Measurements from ENCODE around the gene OR5AR1.
"Not testable (repeated sequence)": the region's sequence is repeated elsewhere in the genome, so short reads cannot be mapped to it uniquely, and the experiment has no call there.

Gene OR5AR1

DNA sequence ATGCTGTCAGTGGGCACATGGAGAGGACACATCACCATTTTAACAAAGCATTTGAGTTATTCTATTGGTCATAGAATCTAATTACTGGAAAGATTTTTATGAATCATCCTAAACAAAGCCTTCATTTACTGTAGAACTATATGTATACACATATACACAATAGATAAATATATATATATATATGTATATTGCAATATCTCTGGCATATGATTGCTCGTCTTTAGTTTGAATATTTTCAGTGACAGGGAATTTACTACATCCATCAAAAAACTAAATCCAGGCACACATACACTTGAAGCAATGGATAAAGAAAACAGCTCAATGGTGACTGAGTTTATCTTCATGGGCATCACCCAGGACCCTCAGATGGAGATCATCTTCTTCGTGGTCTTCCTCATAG is at the start of gene OR5AR1:
Gene OR5AR1 (plus strand): TSS at position 301 of the 400 bp plus-strand sequence. CDS start 0 bp downstream, at position 301.
- DNase-seq = no peak

DNA sequence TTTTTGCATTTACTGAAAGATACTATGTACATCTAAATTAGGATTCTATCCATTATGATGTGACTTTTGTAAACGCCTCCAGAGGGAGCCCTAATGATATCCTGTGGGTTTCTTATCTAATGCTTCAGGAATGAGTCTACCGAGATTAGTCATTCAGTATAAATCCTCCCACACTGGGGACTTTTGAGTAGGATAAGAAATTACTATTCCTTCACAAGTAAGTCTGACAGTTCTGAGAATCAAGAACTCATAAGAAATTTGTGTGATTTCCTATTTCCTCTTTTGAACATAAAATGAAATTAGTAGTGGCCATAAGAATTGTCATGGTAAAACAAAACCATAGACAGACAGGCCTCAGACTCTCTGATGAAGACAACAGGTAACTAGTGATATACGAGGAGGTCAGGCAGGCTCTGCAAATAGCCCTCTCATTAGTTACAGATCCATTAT is 38.8 kb upstream of the OR5AR1 start:
- peak; percentile 34 for DNase-seq

DNA sequence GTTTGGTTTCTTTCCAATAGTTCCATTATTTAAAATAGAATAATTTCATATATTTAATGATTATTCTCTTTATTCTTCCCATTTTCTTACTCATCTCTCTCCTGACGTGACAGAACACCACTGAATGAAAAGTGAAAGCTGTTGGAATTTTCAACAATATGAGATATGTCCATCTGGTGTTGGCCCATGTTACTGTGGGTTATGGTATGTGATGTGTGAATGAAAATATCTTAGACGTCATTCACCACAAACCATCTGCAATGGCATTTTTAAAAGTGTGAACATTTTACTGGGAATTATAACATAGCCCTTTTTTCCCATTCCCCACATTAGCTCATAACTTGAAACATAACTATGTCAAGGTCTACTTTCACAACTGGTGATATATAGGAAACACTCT is 37.5 kb upstream of the OR5AR1 start:
- DNase-seq = no peak

DNA sequence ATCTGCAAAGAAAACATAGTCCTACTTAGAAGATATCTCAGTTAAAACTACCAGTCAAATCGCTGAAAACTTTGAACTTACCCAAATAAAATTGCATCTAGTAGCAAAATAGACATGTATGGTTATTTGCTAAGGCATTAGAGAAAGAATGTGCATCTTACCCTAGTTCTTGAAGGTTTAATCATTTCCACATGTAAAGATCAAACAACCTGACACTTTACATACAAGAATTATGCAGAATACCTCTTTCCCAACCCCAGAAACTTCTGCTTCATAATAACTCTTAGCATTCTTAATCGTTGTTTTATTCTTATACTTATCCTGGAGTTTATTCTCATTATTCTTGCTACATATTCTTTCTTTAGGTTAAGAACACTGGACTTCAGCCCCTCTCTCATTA is 31.2 kb upstream of the OR5AR1 start:
- DNase-seq = no peak

DNA sequence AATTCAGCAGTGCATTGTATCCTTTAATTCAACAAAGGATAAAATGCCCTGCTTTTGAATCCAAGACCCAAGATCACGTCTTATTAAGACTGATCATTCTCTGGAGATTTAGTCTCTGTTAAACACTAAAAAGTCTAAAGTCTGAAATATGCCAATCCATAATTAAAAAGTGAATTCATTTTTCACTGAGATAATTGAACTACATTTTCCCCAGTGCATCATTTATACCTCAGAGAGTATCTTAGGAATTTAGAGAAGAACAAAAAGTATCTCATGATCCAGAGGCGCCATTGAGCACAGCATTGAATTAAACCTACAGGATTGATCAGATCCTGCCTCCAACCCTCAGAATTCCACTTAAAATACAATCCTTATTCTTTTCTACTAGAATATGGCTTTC is 26.6 kb upstream of the OR5AR1 start:
- DNase-seq = no peak

DNA sequence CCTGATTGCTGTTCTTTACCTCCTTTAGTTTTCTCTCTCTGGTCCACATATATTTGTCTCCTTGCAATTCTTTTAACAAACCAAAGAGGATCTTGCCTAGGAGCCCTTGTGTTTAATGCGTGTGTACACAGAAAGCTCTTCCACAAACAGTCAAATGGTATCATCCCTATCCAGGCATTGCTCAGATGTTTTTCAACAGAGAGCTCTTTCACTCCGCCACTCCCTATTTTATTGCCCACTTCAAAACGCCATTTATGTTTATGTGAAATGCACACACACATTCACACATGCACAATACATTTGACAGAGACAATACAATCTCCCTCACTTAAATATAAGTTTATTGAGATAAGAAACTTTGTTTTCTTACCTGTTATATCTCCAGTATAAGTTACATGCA is 26.0 kb upstream of the OR5AR1 start:
- DNase-seq = no peak

GRCh38 chr11:56642339-56642738 is 21.1 kb upstream of the OR5AR1 start, which contains the start of gene OR5AP2:
Gene OR5AP2 (minus strand): TSS chr11:56642439. CDS start chr11:56642439, 0 bp downstream.
- DNase-seq = no peak

GRCh38 chr11:56659755-56660154 is 3.7 kb upstream of the OR5AR1 start:
- no peak for DNase-seq

DNA sequence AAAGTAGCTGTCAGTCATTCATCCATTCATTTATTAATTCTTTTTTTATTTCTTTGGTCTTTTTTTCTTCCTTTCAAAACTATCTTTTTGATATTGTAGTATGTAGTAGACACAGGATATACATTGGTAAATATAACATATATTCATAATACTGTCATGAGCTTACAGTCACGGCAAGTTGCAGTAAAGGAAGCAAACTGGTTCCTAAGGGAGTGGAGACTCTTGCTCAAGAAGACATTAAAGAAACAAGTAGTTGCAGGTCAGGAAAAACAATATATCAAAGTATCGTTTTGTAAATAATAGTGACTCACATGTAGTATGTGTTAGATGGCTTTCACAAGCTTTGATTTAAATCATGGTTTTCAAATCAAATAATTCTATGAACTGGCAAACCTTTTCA is 7.5 kb downstream of the OR5AR1 start:
- DNase-seq = no peak

DNA sequence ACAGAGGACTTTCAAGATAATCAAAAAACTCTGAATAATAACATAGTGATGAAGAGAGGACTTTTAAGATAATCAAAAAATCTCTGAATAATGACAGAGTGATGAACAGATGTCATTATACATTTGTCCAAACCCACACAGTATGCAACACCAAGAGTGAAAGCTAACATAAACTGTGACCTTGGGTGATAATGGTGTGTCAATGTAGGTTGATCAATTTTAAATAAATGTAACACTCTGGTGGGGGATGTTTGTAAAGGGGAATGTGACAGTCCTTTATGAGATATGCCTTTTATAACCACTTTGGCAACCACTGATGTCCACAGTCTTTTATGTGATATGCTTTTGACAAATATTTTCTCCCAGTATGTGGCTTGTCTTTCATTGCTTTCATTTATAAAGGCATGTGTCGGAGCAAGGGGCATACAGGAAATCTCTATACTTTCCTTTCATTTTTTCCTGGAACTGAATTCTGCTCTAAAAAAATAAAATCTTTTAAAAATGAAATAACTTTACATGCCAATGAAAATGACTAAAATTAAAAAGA is 25.1 kb downstream of the OR5AR1 start:
- no peak for DNase-seq

DNA sequence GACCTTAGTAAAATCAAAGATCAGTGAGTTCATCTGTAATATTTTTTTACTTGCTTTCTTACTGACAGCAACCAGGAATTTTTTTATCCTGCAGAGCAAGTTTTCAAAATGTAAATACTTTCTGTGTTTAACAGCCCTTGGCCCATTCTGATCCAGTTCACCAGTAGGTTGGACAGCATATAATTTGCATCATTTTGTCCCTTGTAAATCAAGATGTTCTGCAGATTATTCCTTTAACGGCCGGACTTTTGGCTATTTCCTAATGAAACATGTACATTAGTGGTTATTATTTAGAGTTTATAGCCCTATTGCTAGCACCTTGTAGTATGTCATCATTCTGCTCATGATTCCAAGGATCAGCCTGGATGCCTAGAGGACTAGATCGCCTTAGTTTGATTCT is 27.7 kb downstream of the OR5AR1 start:
- not testable (repeated sequence) for DNase-seq

DNA sequence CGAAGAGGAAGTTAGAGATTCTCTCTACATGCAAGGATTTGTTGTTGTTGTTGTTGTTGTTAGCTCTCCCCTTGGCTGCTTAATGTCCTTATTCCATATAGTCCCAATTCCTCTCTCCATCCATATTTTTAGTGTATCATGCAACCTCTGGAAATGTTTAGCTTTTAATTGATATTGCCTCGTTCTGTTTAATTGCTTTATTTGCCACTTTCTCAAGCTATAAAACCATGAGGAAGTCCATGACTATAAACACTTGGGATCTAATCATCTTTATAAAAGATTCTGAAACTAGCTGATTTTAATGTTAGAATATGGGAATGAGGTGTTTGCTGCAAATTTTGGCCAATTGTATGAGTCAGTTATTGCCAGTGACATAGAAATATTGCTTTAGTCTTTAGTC is 29.9 kb downstream of the OR5AR1 start:
- DNase-seq = no peak

DNA sequence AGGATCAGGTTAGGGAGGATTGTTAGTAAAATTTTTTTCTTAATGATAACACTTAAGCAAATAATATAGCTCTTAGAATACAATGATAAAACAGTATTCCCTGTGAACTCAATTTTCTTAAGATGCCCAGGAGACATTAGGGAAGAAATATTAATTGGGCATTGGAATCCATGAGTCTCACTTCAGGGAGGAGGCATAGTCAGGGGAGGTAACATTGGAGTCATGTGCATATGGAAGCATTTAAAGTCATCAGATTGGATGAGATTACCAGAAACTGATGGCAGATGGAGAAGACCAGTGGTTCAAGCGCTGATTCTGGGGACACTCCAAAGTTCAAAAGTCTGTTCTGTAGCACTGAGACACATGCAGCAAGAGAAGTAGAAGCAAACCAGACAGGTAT is 35.3 kb downstream of the OR5AR1 start, which contains the start of gene OR9G1:
Gene OR9G1 (plus strand): TSS at position 301 of the 400 bp plus-strand sequence. CDS start 1,293 bp downstream, outside the sequence.
- no peak for DNase-seq

DNA sequence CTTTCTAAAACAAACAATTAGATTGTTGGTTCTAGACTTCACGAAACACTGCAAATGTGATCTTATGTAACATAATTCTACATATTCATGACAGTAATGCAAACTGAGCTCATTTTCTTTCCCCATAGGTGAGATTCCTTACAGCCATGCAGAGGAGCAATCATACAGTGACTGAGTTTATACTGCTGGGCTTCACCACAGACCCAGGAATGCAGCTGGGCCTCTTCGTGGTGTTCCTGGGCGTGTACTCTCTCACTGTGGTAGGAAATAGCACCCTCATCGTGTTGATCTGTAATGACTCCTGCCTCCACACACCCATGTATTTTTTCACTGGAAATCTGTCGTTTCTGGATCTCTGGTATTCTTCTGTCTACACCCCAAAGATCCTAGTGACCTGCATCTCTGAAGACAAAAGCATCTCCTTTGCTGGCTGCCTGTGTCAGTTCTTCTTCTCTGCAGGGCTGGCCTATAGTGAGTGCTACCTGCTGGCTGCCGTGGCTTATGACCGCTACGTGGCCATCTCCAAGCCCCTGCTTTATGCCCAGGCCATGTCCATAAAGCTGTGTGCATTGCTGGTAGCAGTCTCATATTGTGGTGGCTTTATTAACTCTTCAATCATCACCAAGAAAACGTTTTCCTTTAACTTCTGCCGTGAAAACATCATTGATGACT is 36.9 kb downstream of the OR5AR1 start:
- no peak for DNase-seq

GRCh38 chr11:56700914-56701485 is 37.5 kb downstream of the OR5AR1 start:
- DNase-seq = no peak

GRCh38 chr11:56705784-56706396 is 42.4 kb downstream of the OR5AR1 start:
- no peak for DNase-seq

GRCh38 chr11:56706486-56706885 is 43.0 kb downstream of the OR5AR1 start:
- no peak for DNase-seq

- no peak for DNase-seq
These were observed 50.7 kb downstream of the OR5AR1 start for GRCh38 chr11:56714206-56714605.
